Activated CD4-positive, alpha-beta T cell treated with anti-CD3 and anti-CD28 coated beads for 36 hours (primary cell): ENCODE measurements around the gene CRABP1. TPM values are rescaled to one million over a fixed set of nuclear protein-coding genes. Genes with fewer than 3 reads are reported as not detected.

Source experiments
- ATAC-seq: fragments of 200-7000 bp; cut with Tn5 transposase; one replicate; pipeline ENCODE4 v1.10.0; 2021; ENCODE audit warnings: mild to moderate bottlenecking, moderate library complexity
- CTCF ChIA-PET: fragments of 350-600 bp; sonication (Branson Sonifier 250); formaldehyde crosslinking; loops from one replicate; lab custom pipeline; 2021; ENCODE audit warnings: antibody characterized with exemption; lab: Charles Lee
- POLR2A ChIA-PET: fragments of 350-600 bp; sonication (Branson Sonifier 250); formaldehyde crosslinking; loops from one replicate; lab custom pipeline; 2021; ENCODE audit warnings: antibody characterized with exemption, inconsistent platforms; lab: Charles Lee
- DNase-seq: peaks from one replicate; pipeline ENCODE4 v3.0.0-alpha.2; 2020
- H3K27ac Mint-ChIP-seq: one replicate; pipeline ENCODE4 v1.8.0; 2021; ENCODE audit warnings: mixed read lengths
- H3K27me3 Mint-ChIP-seq: one replicate; pipeline ENCODE4 v1.8.0; 2021; ENCODE audit warnings: mixed read lengths
- H3K36me3 Mint-ChIP-seq: one replicate; pipeline ENCODE4 v1.8.0; 2021; ENCODE audit warnings: low read depth, mixed read lengths
- H3K4me1 Mint-ChIP-seq: one replicate; pipeline ENCODE4 v1.8.0; 2021; ENCODE audit warnings: mixed read lengths
- H3K4me3 Mint-ChIP-seq: one replicate; pipeline ENCODE4 v1.8.0; 2021; ENCODE audit warnings: mild to moderate bottlenecking, moderate library complexity, mixed read lengths
- H3K9me3 Mint-ChIP-seq: one replicate; pipeline ENCODE4 v1.8.0; 2021; ENCODE audit warnings: low read depth, mixed read lengths
- intact Hi-C, 2 experiments: fragments of 100-400 bp; cut with DNase I in 1 of 2; cut with micrococcal nuclease in 1 of 2; formaldehyde crosslinking; loops; one replicate each; pipeline versions ENCODE4 v1.14.2 to v1.15.1; 2022 to 2024; cut with DNase I, micrococcal nuclease
- total RNA-seq, 2 experiments: library from RNA; stranded (reverse); gene quantifications; one replicate each; pipeline ENCODE4 v1.2.3, GENCODE V29; 2021

Gene CRABP1
- total RNA-seq, 2 experiments from 2014 or later = 0.90 to 0.96 TPM

DNA sequence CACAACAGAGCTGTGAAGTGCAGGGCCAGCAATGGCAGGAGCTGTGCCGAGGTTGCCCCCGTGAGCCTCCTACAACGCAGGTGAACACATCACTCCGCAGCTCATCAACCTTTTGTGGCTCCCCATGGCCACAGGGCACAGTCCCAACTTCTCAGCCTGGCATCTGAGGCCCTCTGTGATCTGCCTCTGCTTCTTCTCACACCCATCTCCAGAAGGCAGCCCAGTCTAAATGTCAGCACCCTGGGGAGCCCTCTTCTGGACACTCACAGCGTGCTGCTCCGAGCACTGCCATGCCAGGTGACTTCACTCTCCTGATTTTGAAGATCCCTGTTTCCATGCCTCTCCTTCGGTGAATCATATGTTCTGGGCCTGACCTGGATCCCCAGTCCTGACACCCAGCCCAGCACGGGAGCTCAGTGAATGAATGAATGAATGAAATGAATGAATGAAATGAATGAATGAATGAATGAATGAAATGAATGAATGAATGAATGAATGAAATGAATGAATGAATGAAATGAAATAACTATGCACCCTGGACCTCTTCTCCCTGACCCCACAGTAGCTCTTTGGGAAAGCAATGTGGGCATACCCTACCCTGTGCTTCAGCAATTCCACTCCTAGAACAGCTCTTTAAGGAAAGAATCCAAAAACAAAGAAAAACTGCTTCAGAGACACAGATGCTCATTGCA, 22.9 kb upstream of the CRABP1 start:
- Mint-ChIP-seq H3K4me1 (no peaks in the 10 kb centered on the region), H3K27ac (no peak overlapping the region), H3K4me3 (no peak overlapping the region), H3K27me3 (no peaks in the 10 kb centered on the region), H3K36me3 (no peaks in the 10 kb centered on the region), H3K9me3 (no peaks in the 10 kb centered on the region)
- intact Hi-C loops = no loop called here
- ChIA-PET POLR2A (no interaction called here), CTCF (interaction anchor here (0.6 to 0.7 kb wide), 2 partner anchors 10 to 185 kb away, joined by 3 to 4 read pairs; no protein-coding TSS in a partner anchor)
- ATAC-seq = peak; percentile 23
- DNase-seq = peak; percentile 19

DNA sequence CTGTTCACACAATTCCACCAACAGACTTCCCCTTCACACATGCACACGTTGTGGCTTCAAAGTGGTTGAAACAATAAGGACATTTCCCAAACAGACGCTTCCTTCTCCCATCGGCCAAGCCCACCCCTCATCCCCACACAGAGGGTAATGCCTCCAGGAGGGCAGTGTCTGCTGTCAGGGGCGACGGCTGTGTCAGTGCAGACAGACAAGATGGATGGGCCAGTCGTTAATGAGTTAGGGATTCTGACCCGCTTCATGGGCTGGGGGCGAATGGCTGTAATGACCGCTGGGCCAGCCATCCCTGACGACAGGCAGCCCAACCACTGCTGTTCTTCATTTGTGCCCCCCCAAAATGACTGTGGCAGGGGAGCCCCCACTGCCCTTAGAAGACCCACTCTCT, 20.6 kb upstream of the CRABP1 start:
- intact Hi-C loops = no loop called here
- no peaks in the 10 kb centered on the region for H3K36me3 Mint-ChIP-seq
- no peaks in the 10 kb centered on the region for H3K27me3 Mint-ChIP-seq
- H3K27ac Mint-ChIP-seq = no peak overlapping the region
- H3K4me1 Mint-ChIP-seq = no peaks in the 10 kb centered on the region
- ChIA-PET POLR2A (no interaction called here), CTCF (interaction anchor here (2.0 kb wide), 1 partner anchor 11 kb away, joined by 4 read pairs; no protein-coding TSS in a partner anchor)
- no peak for DNase-seq
- no peaks in the 10 kb centered on the region for H3K9me3 Mint-ChIP-seq
- no peak overlapping the region for H3K4me3 Mint-ChIP-seq
- no peak for ATAC-seq

- Mint-ChIP-seq H3K4me3 (no peak overlapping the region), H3K9me3 (no peaks in the 10 kb centered on the region)
- intact Hi-C loops = no loop called here
These were observed 20.0 kb upstream of the CRABP1 start for GRCh38 chr15:78320183-78320582.

GRCh38 chr15:78321041-78321570, 19.0 kb upstream of the CRABP1 start:
- Mint-ChIP-seq H3K36me3 (no peaks in the 10 kb centered on the region), H3K9me3 (no peaks in the 10 kb centered on the region), H3K27ac (no peak overlapping the region), H3K4me3 (no peak overlapping the region), H3K4me1 (no peaks in the 10 kb centered on the region), H3K27me3 (no peaks in the 10 kb centered on the region)
- intact Hi-C loops = no loop called here
- POLR2A ChIA-PET = no interaction called here
- no peak for DNase-seq
- CTCF ChIA-PET = interaction anchor here (1.1 kb wide), 2 partner anchors 12 to 101 kb away, joined by 3 to 4 read pairs; no protein-coding TSS in a partner anchor
- no peak for ATAC-seq

More at GRCh38 chr15:78320183-78320582, 20.0 kb upstream of the CRABP1 start:
- Mint-ChIP-seq H3K27me3 (no peaks in the 10 kb centered on the region), H3K4me1 (no peaks in the 10 kb centered on the region), H3K36me3 (no peaks in the 10 kb centered on the region), H3K27ac (no peak overlapping the region)
- no peak for DNase-seq
- no peak for ATAC-seq
- ChIA-PET POLR2A (no interaction called here), CTCF (interaction anchor here (1.1 kb wide), 1 partner anchor 102 kb away, joined by 3 read pairs; no protein-coding TSS in a partner anchor)

DNA sequence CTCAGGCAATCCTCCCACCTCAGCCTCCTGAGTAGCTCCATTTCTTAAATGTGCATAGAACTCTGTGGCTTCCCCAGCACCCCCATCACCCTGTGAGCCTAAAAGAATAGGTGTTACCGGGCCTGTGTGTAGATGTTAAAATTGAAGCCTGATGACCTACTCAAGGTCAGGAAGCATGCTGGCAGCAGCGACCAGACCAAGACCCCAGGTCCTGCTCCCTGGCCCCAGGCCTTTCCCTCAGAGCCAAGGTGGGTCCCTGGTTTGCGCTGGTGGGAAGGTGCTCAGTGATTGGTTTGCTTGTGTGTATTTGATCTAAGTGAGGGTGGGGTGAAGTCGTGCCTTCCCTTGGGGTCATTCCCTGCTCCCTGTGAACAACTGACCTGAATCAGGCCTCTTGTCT, 18.4 kb upstream of the CRABP1 start:
- intact Hi-C loops = no loop called here
- no peaks in the 10 kb centered on the region for H3K36me3 Mint-ChIP-seq
- POLR2A ChIA-PET = no interaction called here
- H3K4me1 Mint-ChIP-seq = no peaks in the 10 kb centered on the region
- no peaks in the 10 kb centered on the region for H3K27me3 Mint-ChIP-seq
- CTCF ChIA-PET = interaction anchor here (0.7 to 1.1 kb wide), 2 partner anchors 11 to 25 kb away, joined by 3 to 4 read pairs; no protein-coding TSS in a partner anchor
- no peak overlapping the region for H3K27ac Mint-ChIP-seq
- no peak overlapping the region for H3K4me3 Mint-ChIP-seq
- DNase-seq (no peak), ATAC-seq (no peak)
- no peaks in the 10 kb centered on the region for H3K9me3 Mint-ChIP-seq

- Mint-ChIP-seq H3K9me3 (no peaks in the 10 kb centered on the region), H3K27ac (no peak overlapping the region), H3K4me1 (no peaks in the 10 kb centered on the region), H3K36me3 (no peaks in the 10 kb centered on the region), H3K4me3 (no peak overlapping the region), H3K27me3 (no peaks in the 10 kb centered on the region)
- no peak for ATAC-seq
- intact Hi-C loops = no loop called here
- ChIA-PET CTCF (interaction anchor here (0.7 kb wide), 1 partner anchor 25 kb away, joined by 3 read pairs; no protein-coding TSS in a partner anchor), POLR2A (no interaction called here)
- DNase-seq = no peak
These were observed 17.9 kb upstream of the CRABP1 start for GRCh38 chr15:78322243-78322642.

DNA sequence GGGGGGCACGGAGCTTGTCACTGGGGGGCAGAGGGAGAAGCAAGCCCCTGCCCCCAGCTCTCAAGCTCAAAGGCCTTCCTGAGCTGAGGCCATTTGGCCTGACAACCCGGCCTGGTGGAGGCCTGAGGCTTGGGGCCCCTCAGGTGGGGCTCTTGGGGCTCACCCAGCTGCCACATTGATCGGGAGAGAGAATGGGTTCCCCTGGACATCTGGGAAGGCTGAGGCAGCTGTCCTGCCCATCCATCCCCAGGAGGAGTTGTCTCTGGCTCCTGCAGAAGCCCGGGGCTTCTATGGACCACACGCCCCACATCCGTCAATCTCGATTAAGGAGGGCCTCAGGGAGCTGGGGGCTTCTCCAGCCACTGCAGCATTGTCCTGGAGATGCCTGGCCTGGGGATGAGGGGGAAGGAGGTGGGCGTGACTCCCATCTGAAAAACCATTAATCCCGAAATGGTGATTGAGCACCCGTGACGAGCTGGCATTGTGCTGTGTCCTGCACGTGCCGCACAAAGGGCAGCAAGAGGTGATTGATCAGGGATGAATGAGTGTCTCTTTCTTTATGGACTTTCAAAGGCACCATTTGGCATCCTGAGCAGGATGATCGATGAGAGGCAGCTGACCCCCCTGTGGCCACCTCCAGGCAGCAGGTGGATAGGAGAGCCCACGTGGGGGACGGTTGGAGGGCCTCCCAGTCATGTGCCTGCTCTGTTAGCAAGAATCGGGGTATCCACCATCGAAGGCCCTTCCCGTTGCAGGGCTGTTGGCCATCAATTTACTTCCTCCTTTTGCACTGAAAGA, 17.2 kb upstream of the CRABP1 start:
- no peaks in the 10 kb centered on the region for H3K9me3 Mint-ChIP-seq
- CTCF ChIA-PET = no interaction called here
- no peak for DNase-seq
- intact Hi-C loops = no loop called here
- POLR2A ChIA-PET = no interaction called here
- H3K4me1 Mint-ChIP-seq = no peaks in the 10 kb centered on the region
- no peak overlapping the region for H3K4me3 Mint-ChIP-seq
- no peak for ATAC-seq
- H3K36me3 Mint-ChIP-seq = no peaks in the 10 kb centered on the region
- H3K27ac Mint-ChIP-seq = no peak overlapping the region
- no peaks in the 10 kb centered on the region for H3K27me3 Mint-ChIP-seq

DNA sequence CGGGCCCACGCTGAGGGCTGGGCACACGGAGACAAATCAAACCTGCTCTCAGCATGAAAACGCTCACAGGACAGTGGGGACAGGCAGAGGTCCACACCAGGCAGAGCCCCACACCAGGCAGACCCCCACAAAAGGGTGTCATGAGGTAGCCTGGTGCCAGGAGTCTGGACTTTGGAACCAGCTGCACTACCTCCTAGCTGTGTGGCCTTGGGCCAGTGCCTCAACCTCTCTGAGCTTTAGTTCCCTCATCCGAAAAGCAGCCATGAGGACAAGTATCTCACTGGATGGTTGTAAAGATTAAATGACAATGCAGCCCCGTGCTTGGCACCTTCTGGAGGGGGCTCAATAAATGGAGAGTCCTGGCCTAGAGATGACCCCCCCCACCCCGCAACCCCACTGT, 16.5 kb upstream of the CRABP1 start:
- ATAC-seq = no peak
- no peaks in the 10 kb centered on the region for H3K4me1 Mint-ChIP-seq
- no peak overlapping the region for H3K4me3 Mint-ChIP-seq
- CTCF ChIA-PET = no interaction called here
- no peak for DNase-seq
- no peaks in the 10 kb centered on the region for H3K27me3 Mint-ChIP-seq
- H3K9me3 Mint-ChIP-seq = no peaks in the 10 kb centered on the region
- no peak overlapping the region for H3K27ac Mint-ChIP-seq
- POLR2A ChIA-PET = no interaction called here
- intact Hi-C loops = no loop called here
- H3K36me3 Mint-ChIP-seq = no peaks in the 10 kb centered on the region

DNA sequence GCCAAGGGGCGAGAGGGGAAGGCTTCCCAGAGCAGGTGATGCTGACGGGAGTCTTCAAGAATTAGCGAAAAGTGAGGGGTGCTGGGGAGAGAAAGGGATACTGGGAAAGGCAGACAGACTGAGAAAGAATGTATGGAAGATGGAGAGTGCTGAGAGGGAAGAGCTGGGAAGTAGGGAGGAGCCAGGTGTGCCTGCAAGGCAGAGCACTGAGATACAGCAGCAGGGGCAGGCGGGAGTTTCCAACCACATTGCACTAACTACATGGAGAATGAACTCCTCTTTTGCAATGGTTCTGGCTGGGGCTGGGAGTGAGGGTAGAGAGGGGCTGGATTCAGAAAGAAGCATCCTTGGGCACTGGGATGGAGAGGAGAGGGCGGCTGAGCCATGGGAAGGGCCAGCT, 16.0 kb upstream of the CRABP1 start:
- Mint-ChIP-seq H3K27me3 (no peaks in the 10 kb centered on the region), H3K27ac (no peak overlapping the region), H3K9me3 (no peaks in the 10 kb centered on the region), H3K4me1 (no peaks in the 10 kb centered on the region), H3K4me3 (no peak overlapping the region), H3K36me3 (no peaks in the 10 kb centered on the region)
- no peak for DNase-seq
- ChIA-PET CTCF (no interaction called here), POLR2A (no interaction called here)
- intact Hi-C loops = no loop called here
- ATAC-seq = no peak

DNA sequence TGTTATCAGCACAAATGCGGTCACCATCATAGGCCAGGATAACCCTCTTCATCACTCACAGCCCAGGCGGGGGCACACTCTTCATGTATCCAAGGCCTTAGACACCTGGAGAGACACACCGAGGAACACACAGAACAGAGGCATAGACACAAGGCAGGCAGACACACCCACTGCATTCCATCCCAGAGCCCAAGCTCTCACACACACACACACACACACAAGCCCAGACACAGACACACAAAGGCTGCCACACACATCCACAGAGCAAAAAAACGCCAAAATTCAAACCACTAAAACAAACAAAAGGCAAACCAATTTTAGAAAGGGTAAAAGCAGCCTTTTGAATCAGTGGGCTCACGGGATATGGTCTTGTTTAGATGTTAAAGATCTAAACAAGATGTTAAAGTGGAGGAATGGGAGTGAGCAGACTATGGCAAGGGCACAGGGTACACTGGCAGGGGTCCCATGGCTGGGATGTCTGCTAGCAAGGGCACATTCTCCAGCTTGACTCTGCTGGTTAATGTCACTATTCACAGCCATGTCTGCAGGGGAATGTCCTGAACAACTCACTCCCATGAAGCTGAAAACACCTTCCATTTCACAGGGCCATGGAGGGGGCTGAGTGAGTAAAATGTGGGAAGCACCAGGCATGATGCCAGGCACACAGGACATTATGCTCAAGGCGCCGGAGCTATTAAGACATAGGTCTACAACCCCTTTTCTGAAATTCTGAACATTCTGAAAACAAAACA, 14.9 kb upstream of the CRABP1 start:
- ATAC-seq = no peak
- Mint-ChIP-seq H3K36me3 (no peaks in the 10 kb centered on the region), H3K4me3 (no peak overlapping the region), H3K27me3 (no peaks in the 10 kb centered on the region), H3K4me1 (no peaks in the 10 kb centered on the region), H3K9me3 (no peaks in the 10 kb centered on the region), H3K27ac (no peak overlapping the region)
- no peak for DNase-seq
- CTCF ChIA-PET = interaction anchor here (0.6 kb wide), 1 partner anchor 18 kb away, joined by 3 read pairs; no protein-coding TSS in a partner anchor
- intact Hi-C loops = no loop called here
- POLR2A ChIA-PET = no interaction called here

GRCh38 chr15:78327466-78327865, 12.7 kb upstream of the CRABP1 start:
- Mint-ChIP-seq H3K36me3 (no peaks in the 10 kb centered on the region), H3K27ac (no peak overlapping the region), H3K9me3 (no peaks in the 10 kb centered on the region), H3K4me1 (no peaks in the 10 kb centered on the region), H3K27me3 (no peaks in the 10 kb centered on the region), H3K4me3 (no peak overlapping the region)
- intact Hi-C loops = no loop called here
- no peak for ATAC-seq
- DNase-seq = no peak
- ChIA-PET POLR2A (interaction anchor here (0.6 kb wide), 1 partner anchor 83 kb away, joined by 5 read pairs; no protein-coding TSS in a partner anchor), CTCF (interaction anchor here (0.6 to 1.3 kb wide), 2 partner anchors 10 to 87 kb away, joined by 3 to 4 read pairs; no protein-coding TSS in a partner anchor)
